Natural killer cell (primary cell): Measurements from ENCODE around the gene LRRC15. TPM values are rescaled to one million over a fixed set of nuclear protein-coding genes. Genes with fewer than 3 reads are reported as not detected.

Experiments used
- ATAC-seq, 3 donors: fragments of 150-1000 bp in 2 of 3; fragments of 200-7000 bp in 1 of 3; cut with Tn5 transposase; 1 replicate in 1 of 3; 2 replicates in 2 of 3; pipeline ENCODE4 v1.10.0; 2021; ENCODE audit warnings: mild to moderate bottlenecking in 2 of 3, moderate library complexity in 2 of 3
- DNase-seq, 2 donors: peaks; one replicate each; pipeline versions ENCODE4 v3.0.0 to v3.0.0-alpha.2; 2013 to 2021; ENCODE audit warnings: mixed read lengths in 1 of 2
- H3K27ac ChIP-seq: one replicate; pipeline ENCODE4 v1.5.1; 2013; ENCODE audit warnings: mild to moderate bottlenecking, low read length
- H3K27me3 ChIP-seq: one replicate; pipeline ENCODE4 v1.6.1; 2013; ENCODE audit warnings: low read length; ENCODE audit not compliant: control insufficient read depth, insufficient read depth
- H3K36me3 ChIP-seq: one replicate; pipeline ENCODE4 v1.6.1; 2013; ENCODE audit warnings: low read length; ENCODE audit not compliant: control insufficient read depth, insufficient read depth
- H3K4me1 ChIP-seq: one replicate; pipeline ENCODE4 v1.6.1; 2013; ENCODE audit warnings: low read length; ENCODE audit not compliant: control insufficient read depth, insufficient read depth
- H3K4me3 ChIP-seq: one replicate; pipeline ENCODE4 v1.5.1; 2013; ENCODE audit warnings: low read length
- H3K9me3 ChIP-seq: one replicate; pipeline ENCODE4 v1.6.1; 2013; ENCODE audit warnings: low read length; ENCODE audit not compliant: control insufficient read depth, insufficient read depth
- H3K27ac Mint-ChIP-seq, 2 donors: one replicate each; pipeline ENCODE4 v1.8.0; 2022; ENCODE audit warnings: mild to moderate bottlenecking in 2 of 2, mixed read lengths in 2 of 2, moderate library complexity in 1 of 2
- H3K27me3 Mint-ChIP-seq, 2 donors: one replicate each; pipeline ENCODE4 v1.8.0; 2022; ENCODE audit warnings: low read depth in 2 of 2, mixed read lengths in 2 of 2
- H3K36me3 Mint-ChIP-seq: one replicate; pipeline ENCODE4 v1.8.0; 2022; ENCODE audit warnings: mixed read lengths
- H3K4me1 Mint-ChIP-seq, 2 donors: one replicate each; pipeline ENCODE4 v1.8.0; 2022; ENCODE audit warnings: mixed read lengths in 2 of 2
- H3K4me3 Mint-ChIP-seq: one replicate; pipeline ENCODE4 v1.8.0; 2022; ENCODE audit warnings: mild to moderate bottlenecking, moderate library complexity, mixed read lengths
- H3K9me3 Mint-ChIP-seq, 2 donors: one replicate each; pipeline ENCODE4 v1.8.0; 2022; ENCODE audit warnings: mixed read lengths in 2 of 2
- CTCF ChIP-seq: fragments of 200-600 bp; IDR thresholded peaks from one replicate; pipeline ENCODE4 v1.8.0; 2022; ENCODE audit warnings: antibody characterized with exemption
- WGBS: methylation state at CpG from one replicate; pipeline ENCODE4 v1.1.7; 2013; ENCODE audit warnings: missing lambda C conversion rate; ENCODE audit not compliant: insufficient coverage; 5-methylcytosine and 5-hydroxymethylcytosine counted together
- intact Hi-C: fragments of 100-400 bp; cut with micrococcal nuclease; formaldehyde crosslinking; loops from one replicate; pipeline ENCODE4 v1.14.2; 2022
- total RNA-seq, 4 donors: library from RNA; stranded (reverse); fragments of 120-200 nt in 1 of 4; gene quantifications; one replicate each; pipeline versions ENCODE4 v1.2.3 to v1.2.4, GENCODE V29; 2013 to 2022

Gene LRRC15
- total RNA-seq, 3 donors from 2014 or later (not counting 1 experiment from before 2014, with no cell fraction given) = not detected

- no peaks in the 10 kb centered on the region for H3K27me3 ChIP-seq
- no peak overlapping the region for H3K27ac ChIP-seq
- intact Hi-C loops = no loop called here
- no peaks in the 10 kb centered on the region for H3K36me3 ChIP-seq
- Mint-ChIP-seq H3K4me1 (peaks cover 0 to 7% of the 10 kb centered on the region in 2 donors), H3K4me3 (no peak overlapping the region), H3K27me3 (peaks cover 10 to 12% of the 10 kb centered on the region in 2 donors), H3K9me3 (peaks cover 2 to 3% of the 10 kb centered on the region in 2 donors), H3K27ac (no peak overlapping the region), H3K36me3 (peaks cover 3% of the 10 kb centered on the region)
- H3K4me3 ChIP-seq = peak overlapping the region; percentile 26
- 20% methylated on average over 39 of the region's 39 CpGs for WGBS
- DNase-seq = peak; percentile 33 to 66
- peaks cover 6% of the 10 kb centered on the region for H3K9me3 ChIP-seq
- ATAC-seq = peak; percentile 49 to 73 (median 60)
- TF ChIP-seq CTCF = no peak
- H3K4me1 ChIP-seq = peaks cover 11% of the 10 kb centered on the region
These were observed 45.5 kb downstream of the LRRC15 start for GRCh38 chr3:194323785-194324735.

- H3K4me1 Mint-ChIP-seq = peaks cover 0 to 7% of the 10 kb centered on the region in 2 donors
- peaks cover 16 to 25% of the 10 kb centered on the region in 2 donors for H3K27me3 Mint-ChIP-seq
- peaks cover 11% of the 10 kb centered on the region for H3K9me3 ChIP-seq
- intact Hi-C loops = no loop called here
- no peak for DNase-seq
- peak overlapping the region; percentile 26 for H3K4me3 Mint-ChIP-seq
- peaks cover 11% of the 10 kb centered on the region for H3K4me1 ChIP-seq
- no peaks in the 10 kb centered on the region for H3K27me3 ChIP-seq
- WGBS = 76% methylated on average over 18 of the region's 18 CpGs
- H3K27ac ChIP-seq = no peak overlapping the region
- no peak overlapping the region for H3K27ac Mint-ChIP-seq
- H3K36me3 Mint-ChIP-seq = peaks cover 6% of the 10 kb centered on the region
- no peak overlapping the region for H3K4me3 ChIP-seq
- no peak for ATAC-seq
- peaks cover 5 to 7% of the 10 kb centered on the region in 2 donors for H3K9me3 Mint-ChIP-seq
- H3K36me3 ChIP-seq = no peaks in the 10 kb centered on the region
- TF ChIP-seq CTCF = no peak
These were observed 46.8 kb downstream of the LRRC15 start for GRCh38 chr3:194322678-194323211.

- H3K36me3 ChIP-seq = no peaks in the 10 kb centered on the region
- 84% methylated on average over 26 of the region's 26 CpGs for WGBS
- no peak for TF ChIP-seq CTCF
- no peak overlapping the region for H3K27ac ChIP-seq
- H3K9me3 ChIP-seq = peaks cover 10% of the 10 kb centered on the region
- no peak for DNase-seq
- no peak for ATAC-seq
- H3K36me3 Mint-ChIP-seq = peaks cover 6% of the 10 kb centered on the region
- peaks cover 22 to 31% of the 10 kb centered on the region in 2 donors for H3K27me3 Mint-ChIP-seq
- peaks cover 0 to 7% of the 10 kb centered on the region in 2 donors for H3K4me1 Mint-ChIP-seq
- intact Hi-C loops = no loop called here
- H3K27me3 ChIP-seq = peaks cover 4% of the 10 kb centered on the region
- no peak overlapping the region for H3K4me3 ChIP-seq
- peaks cover 11% of the 10 kb centered on the region for H3K4me1 ChIP-seq
- H3K9me3 Mint-ChIP-seq = peaks cover 5 to 7% of the 10 kb centered on the region in 2 donors
- H3K4me3 Mint-ChIP-seq = peak overlapping the region; percentile 26
- H3K27ac Mint-ChIP-seq = no peak overlapping the region
These were observed 47.6 kb downstream of the LRRC15 start for GRCh38 chr3:194321693-194322640.
